H9 (cell line): ENCODE results near the gene PKIB. TPM values are rescaled to one million over a fixed set of nuclear protein-coding genes. Genes with fewer than 3 reads are reported as not detected.

Experiments used
- DNase-seq: peaks from one replicate; pipeline ENCODE4 v3.0.0-alpha.2; 2017
- H2AFZ ChIP-seq: one replicate; pipeline ENCODE4 v1.6.1; 2013; ENCODE audit warnings: mild to moderate bottlenecking, low read length, control low read depth, moderate library complexity
- H2AK5ac ChIP-seq: 2 replicates; pipeline ENCODE4 v1.6.1; 2013; ENCODE audit warnings: low read length, control low read depth, mixed read lengths; ENCODE audit not compliant: insufficient read length
- H2BK120ac ChIP-seq: one replicate; pipeline ENCODE4 v1.6.1; 2013; ENCODE audit warnings: low read depth, mild to moderate bottlenecking, low read length, control low read depth, inconsistent platforms; ENCODE audit not compliant: poor library complexity, severe bottlenecking
- H2BK12ac ChIP-seq: 2 replicates; pipeline ENCODE4 v1.6.1; 2013; ENCODE audit warnings: low read length, control low read depth, mixed read lengths, low read depth; ENCODE audit not compliant: insufficient read length
- H2BK15ac ChIP-seq: 2 replicates; pipeline ENCODE4 v1.6.1; 2013; ENCODE audit warnings: low read depth, low read length, control low read depth
- H2BK20ac ChIP-seq: one replicate; pipeline ENCODE4 v1.6.1; 2013; ENCODE audit warnings: low read depth, mild to moderate bottlenecking, low read length, control low read depth, inconsistent platforms; ENCODE audit not compliant: poor library complexity, severe bottlenecking
- H2BK5ac ChIP-seq: 2 replicates; pipeline ENCODE4 v1.6.1; 2013; ENCODE audit warnings: low read length, control low read depth, mixed read lengths; ENCODE audit not compliant: insufficient read length
- H3K14ac ChIP-seq: 2 replicates; pipeline ENCODE4 v1.6.1; 2013; ENCODE audit warnings: low read length, control low read depth; ENCODE audit not compliant: insufficient read depth
- H3K18ac ChIP-seq: 2 replicates; pipeline ENCODE4 v1.6.1; 2013; ENCODE audit warnings: low read depth, mild to moderate bottlenecking, mixed read lengths, low read length, control low read depth; ENCODE audit not compliant: insufficient read length
- H3K23ac ChIP-seq: 2 replicates; pipeline ENCODE4 v1.6.1; 2013; ENCODE audit warnings: low read length, control low read depth, mixed read lengths, low read depth; ENCODE audit not compliant: insufficient read length
- H3K23me2 ChIP-seq: 2 replicates; pipeline ENCODE4 v1.6.1; 2013; ENCODE audit warnings: low read depth, mild to moderate bottlenecking, mixed read lengths, low read length, control low read depth; ENCODE audit not compliant: insufficient read length, poor library complexity, severe bottlenecking
- H3K27ac ChIP-seq: 2 replicates; pipeline ENCODE4 v1.5.1; 2013; ENCODE audit warnings: low read length, control low read depth, mixed read lengths, low read depth; ENCODE audit not compliant: insufficient read length
- H3K27me3 ChIP-seq: 2 replicates; pipeline ENCODE4 v1.6.1; 2013; ENCODE audit warnings: low read length, control low read depth, inconsistent platforms; ENCODE audit not compliant: insufficient read depth
- H3K4ac ChIP-seq: 2 replicates; pipeline ENCODE4 v1.6.1; 2013; ENCODE audit warnings: low read depth, mild to moderate bottlenecking, control low read depth, inconsistent platforms, low read length, moderate library complexity
- H3K4me1 ChIP-seq: 2 replicates; pipeline ENCODE4 v1.6.1; 2013; ENCODE audit warnings: low read length, control low read depth, inconsistent platforms; ENCODE audit not compliant: insufficient read depth
- H3K4me2 ChIP-seq: 2 replicates; pipeline ENCODE4 v1.6.1; 2013; ENCODE audit warnings: low read length, control low read depth, mixed read lengths; ENCODE audit not compliant: insufficient read length, insufficient read depth
- H3K56ac ChIP-seq: 2 replicates; pipeline ENCODE4 v1.6.1; 2013; ENCODE audit warnings: low read depth, mild to moderate bottlenecking, mixed read lengths, low read length, control low read depth; ENCODE audit not compliant: insufficient read length
- H3K79me1 ChIP-seq: 2 replicates; pipeline ENCODE4 v1.6.1; 2013; ENCODE audit warnings: low read depth, mild to moderate bottlenecking, moderate library complexity, low read length, control low read depth, inconsistent platforms; ENCODE audit not compliant: insufficient read depth, poor library complexity, severe bottlenecking
- H3K79me2 ChIP-seq: 2 replicates; pipeline ENCODE4 v1.6.1; 2013; ENCODE audit warnings: low read length, control low read depth, inconsistent platforms; ENCODE audit not compliant: insufficient read depth
- H3K9ac ChIP-seq: 2 replicates; pipeline ENCODE4 v1.6.1; 2013; ENCODE audit warnings: low read length, control low read depth, mixed read lengths; ENCODE audit not compliant: insufficient read length; ENCODE audit errors: extremely low read depth
- H3K9me3 ChIP-seq: one replicate; pipeline ENCODE4 v1.6.1; 2013; ENCODE audit warnings: low read depth, low read length, inconsistent platforms; ENCODE audit not compliant: control insufficient read depth
- H3T11ph ChIP-seq: one replicate; pipeline ENCODE4 v1.6.1; 2013; ENCODE audit warnings: mild to moderate bottlenecking, low read length, control low read depth, inconsistent platforms
- H4K20me1 ChIP-seq: one replicate; pipeline ENCODE4 v1.6.1; 2013; ENCODE audit not compliant: control insufficient read depth, insufficient read length, insufficient read depth
- H4K5ac ChIP-seq: 2 replicates; pipeline ENCODE4 v1.6.1; 2013; ENCODE audit warnings: low read depth, mild to moderate bottlenecking, mixed read lengths, low read length, control low read depth; ENCODE audit not compliant: insufficient read length
- H4K8ac ChIP-seq: replicated peaks from 2 replicates; pipeline ENCODE4 v1.6.1; 2013; ENCODE audit warnings: low read length, control low read depth, mixed read lengths, low read depth; ENCODE audit not compliant: insufficient read length
- H4K91ac ChIP-seq: 2 replicates; pipeline ENCODE4 v1.6.1; 2013; ENCODE audit warnings: low read depth, mild to moderate bottlenecking, moderate library complexity, mixed read lengths, low read length, control low read depth; ENCODE audit not compliant: insufficient read length
- H3K27ac Mint-ChIP-seq, 3 experiments: 2 replicates in 2 of 3; 3 replicates in 1 of 3; pipeline ENCODE4 v1.8.0; 2020 to 2021; ENCODE audit warnings: mixed read lengths in 3 of 3, mild to moderate bottlenecking in 1 of 3, moderate library complexity in 1 of 3
- H3K27me3 Mint-ChIP-seq: 2 replicates; pipeline ENCODE4 v1.8.0; 2021; ENCODE audit warnings: low read depth, mild to moderate bottlenecking, moderate library complexity, mixed read lengths
- H3K36me3 Mint-ChIP-seq, 3 experiments: 2 replicates in 2 of 3; 3 replicates in 1 of 3; pipeline ENCODE4 v1.8.0; 2020 to 2021; ENCODE audit warnings: low read depth in 3 of 3, mixed read lengths in 3 of 3; ENCODE audit not compliant: insufficient read depth in 1 of 3
- H3K4me1 Mint-ChIP-seq, 2 experiments: 2 replicates each; pipeline ENCODE4 v1.8.0; 2020; ENCODE audit warnings: mixed read lengths in 2 of 2
- H3K4me3 Mint-ChIP-seq, 2 experiments: 2 replicates in 1 of 2; 3 replicates in 1 of 2; pipeline ENCODE4 v1.8.0; 2020 to 2021; ENCODE audit warnings: mild to moderate bottlenecking in 2 of 2, mixed read lengths in 2 of 2, moderate library complexity in 1 of 2
- H3K9me3 Mint-ChIP-seq, 2 experiments: 2 replicates in 1 of 2; 3 replicates in 1 of 2; pipeline ENCODE4 v1.8.0; 2020; ENCODE audit warnings: mild to moderate bottlenecking in 2 of 2, mixed read lengths in 2 of 2, moderate library complexity in 1 of 2
- CTCF ChIP-seq: fragments of 200-600 bp; sonication (generic); conservative IDR thresholded peaks from 3 replicates; pipeline ENCODE4 v1.8.0; 2021; ENCODE audit warnings: antibody characterized with exemption, mild to moderate bottlenecking
- WGBS: extraction: QIAGEN DNeasy Blood & Tissue Kit; methylation state at CpG from one replicate; pipeline ENCODE4 v1.1.7; 2013; ENCODE audit warnings: missing lambda C conversion rate, low lambda C conversion rate, mixed read lengths; ENCODE audit not compliant: insufficient read length; ENCODE audit errors: extremely low coverage; 5-methylcytosine and 5-hydroxymethylcytosine counted together
- total RNA-seq: library from RNA; stranded (reverse); gene quantifications from 2 replicates; pipeline ENCODE4 v1.2.1, GENCODE V29; 2021

Gene PKIB
- total RNA-seq, 1 experiment from 2014 or later = 46.5 TPM

GRCh38 chr6:122753000-122753687 lies 142.9 kb downstream of the PKIB start:
- Histone ChIP-seq H3K56ac (no peak overlapping the region), H4K8ac (no peak overlapping the region), H3K4ac (no peak overlapping the region), H3T11ph (no peak overlapping the region), H3K79me1 (no peaks in the 10 kb centered on the region), H2BK120ac (no peak overlapping the region), H3K23ac (no peak overlapping the region), H3K18ac (no peak overlapping the region), H3K9me3 (no peaks in the 10 kb centered on the region), H3K9ac (no peak overlapping the region), H3K4me1 (peaks cover 4% of the 10 kb centered on the region; the same call in 1 of the 2 replicates), H4K5ac (no peak overlapping the region), H2BK12ac (no peak overlapping the region), H3K27me3 (peaks cover 3% of the 10 kb centered on the region; the same call in 1 of the 2 replicates), H3K4me2 (no peak overlapping the region), H2BK20ac (no peak overlapping the region), H4K91ac (no peak overlapping the region), H3K23me2 (no peaks in the 10 kb centered on the region), H4K20me1 (no peaks in the 10 kb centered on the region), H2BK5ac (no peak overlapping the region), H2AFZ (no peak overlapping the region), H3K14ac (no peak overlapping the region), H2AK5ac (no peak overlapping the region), H2BK15ac (no peak overlapping the region), H3K79me2 (no peaks in the 10 kb centered on the region), H3K27ac (no peak overlapping the region)
- no CpG with 5 or more reads among the region's 10 CpGs for WGBS
- no peak overlapping the region for H3K4me3 Mint-ChIP-seq
- peaks cover 15% of the 10 kb centered on the region for H3K27me3 Mint-ChIP-seq
- H3K27ac Mint-ChIP-seq = no peak overlapping the region
- no peak for DNase-seq
- H3K4me1 Mint-ChIP-seq = peaks cover 29 to 38% of the 10 kb centered on the region in 2 experiments
- peaks cover 8 to 17% of the 10 kb centered on the region in 2 experiments for H3K9me3 Mint-ChIP-seq
- peaks cover 3 to 14% (median 5%) of the 10 kb centered on the region in 3 experiments for H3K36me3 Mint-ChIP-seq
- TF ChIP-seq CTCF = no peak
